ENCODE results near the gene SMG6. TPM values are rescaled to one million over a fixed set of nuclear protein-coding genes. Genes with fewer than 3 reads are reported as not detected.
A peak's percentile ranks its signal among the peaks of the same experiment; 100 is the strongest.

Gene SMG6
- total RNA-seq, 1 experiment from 2014 or later = 28.6 TPM

- peak; percentile 62 for TF ChIP-seq CTCF (conservative IDR thresholded peaks at IDR 0.05)
- Histone ChIP-seq H3T11ph (ENCODE audit: low read length) (no peak within 1 kb of the TSS), H3K27me3 (ENCODE audit: insufficient read depth, low read length) (no peaks in the 10 kb centered on the region), H2BK20ac (ENCODE audit: low read depth, low read length, poor library complexity, severe bottlenecking) (no peak within 1 kb of the TSS), H3K9ac (ENCODE audit: extremely low read depth, insufficient read length, low read length) (peak within 1 kb of the TSS; percentile 21), H3K4me2 (ENCODE audit: insufficient read depth, insufficient read length, low read length) (peak within 1 kb of the TSS; percentile 74), H3K23me2 (ENCODE audit: insufficient read length, low read depth, low read length, poor library complexity, severe bottlenecking) (peaks cover 9% of the 10 kb centered on the region), H3K4ac (ENCODE audit: low read depth, low read length) (no peak within 1 kb of the TSS), H3K79me2 (ENCODE audit: insufficient read depth, low read length) (no peaks in the 10 kb centered on the region), H3K18ac (ENCODE audit: insufficient read length, low read depth, low read length) (peak within 1 kb of the TSS; percentile 69), H3K4me1 (ENCODE audit: insufficient read depth, low read length) (no peaks in the 10 kb centered on the region), H2BK120ac (ENCODE audit: low read depth, low read length, poor library complexity, severe bottlenecking) (no peak within 1 kb of the TSS), H4K5ac (ENCODE audit: insufficient read length, low read depth, low read length) (no peak within 1 kb of the TSS), H2AFZ (ENCODE audit: low read length) (no peak within 1 kb of the TSS), H3K79me1 (ENCODE audit: insufficient read depth, low read depth, low read length, poor library complexity, severe bottlenecking) (no peaks in the 10 kb centered on the region), H3K14ac (ENCODE audit: insufficient read depth, low read length) (peak within 1 kb of the TSS; percentile 66), H3K23ac (ENCODE audit: insufficient read length, low read depth, low read length) (no peak within 1 kb of the TSS), H3K56ac (ENCODE audit: insufficient read length, low read depth, low read length) (no peak within 1 kb of the TSS), H3K27ac (ENCODE audit: insufficient read length, low read depth, low read length) (no peak within 1 kb of the TSS), H3K9me3 (ENCODE audit: control insufficient read depth, low read depth, low read length) (no peaks in the 10 kb centered on the region), H2BK12ac (ENCODE audit: insufficient read length, low read depth, low read length) (no peak within 1 kb of the TSS), H4K91ac (ENCODE audit: insufficient read length, low read depth, low read length) (no peak within 1 kb of the TSS), H4K20me1 (ENCODE audit: control insufficient read depth, insufficient read depth, insufficient read length) (no peaks in the 10 kb centered on the region), H2BK15ac (ENCODE audit: low read depth, low read length) (no peak within 1 kb of the TSS), H2AK5ac (ENCODE audit: insufficient read length, low read length) (no peak within 1 kb of the TSS), H2BK5ac (ENCODE audit: insufficient read length, low read length) (no peak within 1 kb of the TSS), H4K8ac (replicated peaks; ENCODE audit: insufficient read length, low read depth, low read length) (no peak within 1 kb of the TSS)
- peak; percentile 98 for DNase-seq
- H3K9me3 Mint-ChIP-seq = no peaks in the 10 kb centered on the region
- H3K27ac Mint-ChIP-seq = peak within 1 kb of the TSS; percentile 81 to 96 (median 93); a peak in 5 of 7 replicates
- peaks cover 14% of the 10 kb centered on the region for H3K27me3 Mint-ChIP-seq (ENCODE audit: low read depth)
- WGBS (ENCODE audit: extremely low coverage, insufficient read length, low lambda C conversion rate) = no CpG with 5 or more reads among the region's 93 CpGs
- peaks cover 7 to 22% (median 18%) of the 10 kb centered on the region in 3 experiments for H3K36me3 Mint-ChIP-seq (ENCODE audit: insufficient read depth in 1 of 3, low read depth in 3 of 3)
- peaks cover 7 to 11% of the 10 kb centered on the region in 2 experiments for H3K4me1 Mint-ChIP-seq
- peak within 1 kb of the TSS; percentile 90 to 92 for H3K4me3 Mint-ChIP-seq
Observed at GRCh38 chr17:2041561-2042389, 261.8 kb downstream of the SMG6 start, which contains the start of gene OVCA2. TSS of gene OVCA2 (plus strand) at chr17:2042022. CDS start at chr17:2042048, 26 bp downstream.
